Esophagus squamous epithelium (tissue), 4 donors: ENCODE results near the gene TNS1.

Experiments
- CTCF ChIP-seq, 6 experiments: fragments of 450-650 bp in 4 of 6; fragments of 200-600 bp in 2 of 6; sonication (generic) in 2 of 6; IDR thresholded peaks; one replicate each; pipeline ENCODE4 v1.5.1; 2016 to 2019; ENCODE audit warnings: antibody characterized with exemption in 6 of 6, mild to moderate bottlenecking in 4 of 6, moderate library complexity in 4 of 6
- POLR2A ChIP-seq, 4 donors: fragments of 450-650 bp; IDR thresholded peaks; one replicate each; pipeline ENCODE4 v1.6.1; 2017; ENCODE audit warnings: antibody characterized with exemption in 4 of 4, mild to moderate bottlenecking in 4 of 4, moderate library complexity in 3 of 4

DNA sequence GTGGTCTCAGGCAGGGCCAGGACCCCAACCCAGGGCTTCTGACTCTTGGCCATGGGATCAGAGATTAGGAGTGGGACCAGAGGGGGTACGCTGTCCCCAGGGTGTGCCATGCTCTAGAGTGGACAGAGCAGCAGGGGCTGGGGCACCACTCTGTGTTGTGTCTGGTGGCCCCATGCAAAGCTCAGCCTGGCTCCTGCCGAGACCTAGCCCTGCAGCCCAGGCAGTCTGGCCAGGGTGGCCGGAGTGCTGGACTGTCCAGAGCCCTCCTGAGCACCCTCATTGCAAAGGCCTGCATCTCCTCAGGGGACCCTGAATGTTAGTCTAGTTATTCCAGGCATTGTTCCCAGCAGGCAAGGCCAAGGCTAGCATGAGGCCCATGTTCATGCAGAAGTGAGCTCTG, 162.3 kb downstream of the TNS1 start:
- TF ChIP-seq POLR2A (IDR thresholded peaks at IDR 0.05) (no peak), CTCF (IDR thresholded peaks at IDR 0.05) (no peak)
